Stimulated activated CD4-positive, alpha-beta T cell treated with anti-CD3 and anti-CD28 coated beads, TNF-alpha, amount 100 ng/mL, for 4 hours (primary cell): ENCODE results near the gene ST3GAL5.

Experiments used
- DNase-seq, 3 experiments: peaks; one replicate each; pipeline ENCODE4 v3.0.0-alpha.2; 2020; ENCODE audit warnings: low read depth in 3 of 3

The ST3GAL5 gene

GRCh38 chr2:85790032-85790431 is 98.8 kb downstream of the ST3GAL5 start:
- no peak for DNase-seq

- no peak for DNase-seq
Measured at GRCh38 chr2:85789271-85789670, 99.5 kb downstream of the ST3GAL5 start.

- DNase-seq = no peak
Measured at GRCh38 chr2:85788603-85789002, 100.2 kb downstream of the ST3GAL5 start.

- no peak for DNase-seq
Measured at GRCh38 chr2:85787981-85788340, 100.8 kb downstream of the ST3GAL5 start.

GRCh38 chr2:85787282-85787980 is 101.4 kb downstream of the ST3GAL5 start:
- no peak for DNase-seq
